NB4 (cell line): Measurements from ENCODE around the gene GALNTL6.

ENCODE experiments used
- MYC ChIP-seq: IDR thresholded peaks from 2 replicates; pipeline ENCODE4 v1.6.1; 2011; ENCODE audit warnings: low read depth, low read length
- TF ChIP-seq, protein P1 (sequence below): IDR thresholded peaks from one replicate; pipeline ENCODE4 v1.5.1; 2012; ENCODE audit warnings: low read depth, low read length

GRCh38 chr4:172601195-172601594 is 788.0 kb downstream of the GALNTL6 start:
- TF ChIP-seq, protein P1, sequence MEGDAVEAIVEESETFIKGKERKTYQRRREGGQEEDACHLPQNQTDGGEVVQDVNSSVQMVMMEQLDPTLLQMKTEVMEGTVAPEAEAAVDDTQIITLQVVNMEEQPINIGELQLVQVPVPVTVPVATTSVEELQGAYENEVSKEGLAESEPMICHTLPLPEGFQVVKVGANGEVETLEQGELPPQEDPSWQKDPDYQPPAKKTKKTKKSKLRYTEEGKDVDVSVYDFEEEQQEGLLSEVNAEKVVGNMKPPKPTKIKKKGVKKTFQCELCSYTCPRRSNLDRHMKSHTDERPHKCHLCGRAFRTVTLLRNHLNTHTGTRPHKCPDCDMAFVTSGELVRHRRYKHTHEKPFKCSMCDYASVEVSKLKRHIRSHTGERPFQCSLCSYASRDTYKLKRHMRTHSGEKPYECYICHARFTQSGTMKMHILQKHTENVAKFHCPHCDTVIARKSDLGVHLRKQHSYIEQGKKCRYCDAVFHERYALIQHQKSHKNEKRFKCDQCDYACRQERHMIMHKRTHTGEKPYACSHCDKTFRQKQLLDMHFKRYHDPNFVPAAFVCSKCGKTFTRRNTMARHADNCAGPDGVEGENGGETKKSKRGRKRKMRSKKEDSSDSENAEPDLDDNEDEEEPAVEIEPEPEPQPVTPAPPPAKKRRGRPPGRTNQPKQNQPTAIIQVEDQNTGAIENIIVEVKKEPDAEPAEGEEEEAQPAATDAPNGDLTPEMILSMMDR, result no peak
- no peak for TF ChIP-seq MYC
